ENCODE measurements around the gene PDE7B.

The PDE7B gene

DNA sequence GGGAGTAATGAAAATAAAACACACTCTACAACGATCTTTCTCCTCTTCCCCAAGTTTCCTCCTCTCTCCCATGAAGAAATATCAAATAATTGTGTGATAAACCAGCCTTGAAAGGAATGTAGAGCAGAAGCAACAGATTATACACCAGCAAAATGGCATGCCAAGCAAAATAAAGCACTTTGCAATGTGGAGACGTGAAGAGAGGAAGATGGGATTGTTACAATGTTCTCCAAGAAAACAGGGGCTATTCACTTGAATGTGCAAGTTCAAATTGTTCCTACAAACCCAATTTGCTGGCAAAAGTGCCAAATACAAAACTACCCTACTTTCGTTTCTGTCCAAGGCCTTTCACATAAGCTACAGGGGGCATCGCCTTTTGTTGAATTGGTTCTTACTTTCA, 185.1 kb downstream of the PDE7B start:
- no peak for DNase-seq

DNA sequence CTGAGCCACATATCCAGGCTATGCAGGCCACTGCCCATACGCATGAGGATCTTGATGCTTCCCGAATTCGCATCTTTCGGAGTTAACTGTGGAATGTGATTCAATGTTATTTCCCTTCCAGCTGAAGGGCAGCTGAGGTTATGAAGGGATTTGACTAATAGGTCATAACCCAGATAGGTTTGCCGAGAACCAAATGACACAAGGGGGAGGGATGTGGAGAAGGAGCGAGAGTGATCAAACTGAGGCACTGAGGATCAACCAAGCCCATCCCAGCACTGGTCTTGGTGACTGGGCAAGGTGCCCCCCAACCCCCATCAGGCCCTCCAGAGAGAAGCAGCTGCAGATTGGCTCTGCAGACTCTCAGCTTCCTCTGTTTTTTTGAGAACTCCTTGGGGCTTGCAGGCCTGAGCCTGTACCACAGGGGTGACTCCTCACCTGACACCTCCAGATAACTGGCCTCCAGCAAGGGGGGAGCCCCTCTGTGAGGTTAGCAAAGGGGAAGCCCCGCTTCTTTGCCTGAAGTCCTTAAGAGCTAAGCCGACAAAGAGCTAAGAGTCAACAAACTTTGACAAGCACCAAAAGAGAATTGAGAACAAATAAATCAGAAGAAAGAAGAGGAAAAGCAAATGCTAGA, 185.9 kb downstream of the PDE7B start:
- DNase-seq = peak; percentile 55

DNA sequence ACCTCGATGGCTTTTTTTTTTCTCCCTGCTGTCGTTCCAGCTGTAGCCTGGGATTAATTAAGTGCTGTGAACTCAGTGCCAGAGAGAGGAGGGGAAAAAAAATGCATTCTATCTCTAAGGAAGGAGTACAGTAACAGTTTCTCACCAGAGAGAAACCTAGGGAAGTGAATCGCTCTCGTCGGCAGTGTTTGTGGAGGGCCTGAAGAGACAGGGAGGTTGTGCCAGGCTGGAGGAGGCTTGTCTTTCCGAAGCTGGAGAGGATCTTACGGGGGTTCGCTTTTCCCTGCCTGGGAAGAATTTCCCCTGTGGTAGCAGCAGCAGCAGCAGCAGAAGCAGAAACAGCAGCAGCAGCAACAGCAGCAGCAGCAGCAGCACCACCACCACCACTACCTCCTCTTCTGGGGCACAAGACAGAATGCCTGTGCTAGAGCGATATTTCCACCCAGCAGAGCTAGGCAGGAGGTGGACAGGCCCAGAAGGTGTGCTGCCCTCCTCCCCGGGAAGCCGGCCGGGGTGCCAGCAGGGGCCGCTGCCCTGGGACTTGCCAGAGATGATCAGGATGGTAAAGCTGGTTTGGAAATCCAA, 186.5 kb downstream of the PDE7B start:
- DNase-seq = no peak

DNA sequence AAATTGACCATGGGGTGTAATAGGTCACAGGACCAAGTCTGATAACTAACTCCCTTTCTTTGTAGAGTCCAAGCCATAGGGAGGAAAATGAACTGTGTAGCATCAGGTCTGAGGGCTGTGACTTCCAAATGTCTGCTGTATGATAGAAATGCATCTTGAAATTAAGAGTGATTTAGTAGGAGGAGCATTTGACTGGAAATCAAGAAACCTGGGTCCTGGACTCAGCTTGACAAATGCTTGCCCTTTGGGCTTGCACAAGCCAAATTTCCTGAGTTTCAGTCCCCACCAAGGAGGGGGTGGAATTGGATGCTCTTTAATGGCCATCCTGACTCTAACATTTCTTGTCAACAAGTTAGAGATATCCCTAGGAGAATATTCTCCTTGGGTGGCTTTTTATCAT, 187.0 kb downstream of the PDE7B start:
- DNase-seq = no peak

DNA sequence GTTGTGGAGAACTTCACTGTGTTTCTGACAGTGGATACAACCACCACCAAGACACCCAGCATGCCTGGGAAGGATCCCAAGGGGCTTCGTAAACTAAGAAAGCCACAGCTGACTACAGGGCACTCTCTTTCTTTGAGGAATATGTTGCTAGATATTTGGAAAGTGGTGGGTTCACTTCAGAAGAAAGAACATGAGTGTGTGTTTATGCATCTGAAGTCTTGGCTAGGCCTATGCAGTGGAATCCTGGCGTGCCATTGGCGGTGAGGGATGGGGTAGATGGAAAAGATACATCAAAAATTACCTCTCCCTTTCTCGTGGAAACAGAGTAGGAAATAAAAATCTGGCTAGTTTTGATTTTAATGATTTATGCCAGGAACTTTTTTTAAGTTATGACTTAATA, 187.7 kb downstream of the PDE7B start:
- no peak for DNase-seq

DNA sequence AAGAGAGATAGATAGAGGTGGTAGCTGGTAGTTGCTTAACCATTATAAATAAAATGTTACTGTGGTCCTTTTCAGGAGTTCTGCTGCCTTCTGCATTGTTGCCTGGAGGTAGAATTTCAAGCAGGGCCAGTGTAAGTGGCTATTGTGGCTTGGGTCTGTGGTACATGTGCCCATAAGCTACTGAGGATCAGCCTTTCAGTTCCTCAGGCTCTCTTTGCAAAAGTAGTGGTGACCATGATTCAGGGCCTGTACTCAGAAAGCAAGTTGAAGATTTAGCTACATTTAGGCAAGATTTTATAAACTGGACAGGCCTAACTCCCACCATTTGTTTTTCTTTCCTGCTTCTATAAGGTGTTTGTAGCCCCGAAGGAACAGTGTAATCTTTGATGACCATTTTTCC, 199.0 kb downstream of the PDE7B start:
- DNase-seq = no peak

DNA sequence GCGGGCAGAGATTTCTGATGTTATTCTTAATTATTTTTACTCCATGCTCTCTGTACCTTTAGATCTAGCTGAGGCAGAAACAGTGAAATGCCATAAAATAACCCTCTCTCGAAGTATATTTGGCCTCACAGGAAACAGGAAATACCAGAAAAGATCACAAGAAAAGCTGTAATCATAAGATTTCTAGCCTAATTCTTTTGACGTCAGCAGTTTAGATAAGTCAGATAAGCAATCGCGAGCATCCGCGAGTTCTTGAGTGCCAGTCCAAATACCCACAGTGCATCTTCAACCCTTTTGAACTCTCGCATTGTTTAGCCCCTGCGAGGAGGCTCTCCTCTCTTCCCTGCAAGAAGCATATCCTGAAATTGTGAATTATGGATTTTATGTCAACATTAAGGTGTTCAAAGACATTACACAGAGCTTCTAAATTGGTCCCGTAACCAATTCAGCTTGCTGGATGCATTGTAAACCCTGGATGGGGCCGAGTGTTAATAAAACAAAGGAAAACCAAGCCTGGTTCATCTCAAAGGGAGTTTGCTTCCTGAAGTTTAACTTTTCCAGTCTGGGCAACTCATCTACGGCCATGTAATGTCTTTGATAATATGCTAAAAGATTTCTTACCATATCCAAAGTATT, 199.8 kb downstream of the PDE7B start:
- DNase-seq = no peak

DNA sequence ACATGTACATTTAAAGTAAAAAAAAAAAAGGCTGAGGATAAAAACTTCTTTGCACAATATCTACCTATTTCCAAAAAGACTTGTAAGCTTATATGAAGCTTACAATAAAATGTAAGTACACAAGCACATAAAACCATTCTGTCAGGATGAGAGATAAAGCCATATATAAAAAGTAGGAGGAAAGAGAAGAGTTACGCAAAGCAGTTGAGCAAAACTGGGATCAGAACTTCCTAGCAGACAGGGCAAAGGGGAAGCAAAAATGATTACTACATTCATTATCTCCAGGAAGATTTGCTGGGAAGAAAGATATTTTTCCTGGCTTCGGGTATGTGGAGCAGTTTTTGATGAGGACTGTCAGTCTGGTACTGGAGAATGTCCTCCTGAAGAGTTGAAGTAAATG, 200.5 kb downstream of the PDE7B start:
- DNase-seq = no peak

DNA sequence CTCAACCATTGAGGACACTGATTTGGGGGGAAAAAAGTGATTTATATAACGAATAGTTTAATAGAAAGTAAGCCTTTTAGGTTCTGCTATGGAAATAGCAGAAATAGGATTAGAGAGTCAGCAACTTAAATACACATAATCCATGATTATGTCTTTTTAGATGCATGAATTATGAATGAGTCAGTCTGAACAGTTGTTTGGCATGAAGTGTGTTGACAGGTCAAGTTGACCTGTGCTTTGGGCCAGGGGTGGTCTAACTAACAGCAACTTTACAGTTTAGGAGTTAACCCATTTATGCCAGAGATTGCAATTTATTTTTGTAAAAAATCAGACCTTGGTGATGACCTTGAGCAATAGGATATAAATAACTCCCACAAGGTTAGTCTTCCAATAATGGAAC, 207.4 kb downstream of the PDE7B start:
- DNase-seq = no peak

DNA sequence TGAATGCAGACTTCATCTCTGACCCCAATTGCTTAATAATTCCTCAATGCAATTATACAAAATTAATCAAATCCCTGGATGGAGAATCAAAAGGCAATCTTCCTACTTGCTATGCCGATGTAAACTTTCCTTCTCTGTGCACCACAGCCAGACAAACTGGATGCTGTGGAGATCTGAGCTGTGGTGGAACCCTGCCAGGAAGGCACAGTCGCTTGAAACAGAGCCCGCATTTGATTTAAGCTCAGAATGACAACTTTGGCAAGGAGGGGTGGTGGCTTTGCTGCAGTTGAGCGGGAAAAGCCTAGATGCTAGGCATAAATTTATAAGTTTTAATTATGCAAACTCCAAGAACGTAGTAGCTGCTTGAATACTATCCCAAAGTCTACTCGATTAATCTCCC, 207.8 kb downstream of the PDE7B start:
- DNase-seq = no peak

DNA sequence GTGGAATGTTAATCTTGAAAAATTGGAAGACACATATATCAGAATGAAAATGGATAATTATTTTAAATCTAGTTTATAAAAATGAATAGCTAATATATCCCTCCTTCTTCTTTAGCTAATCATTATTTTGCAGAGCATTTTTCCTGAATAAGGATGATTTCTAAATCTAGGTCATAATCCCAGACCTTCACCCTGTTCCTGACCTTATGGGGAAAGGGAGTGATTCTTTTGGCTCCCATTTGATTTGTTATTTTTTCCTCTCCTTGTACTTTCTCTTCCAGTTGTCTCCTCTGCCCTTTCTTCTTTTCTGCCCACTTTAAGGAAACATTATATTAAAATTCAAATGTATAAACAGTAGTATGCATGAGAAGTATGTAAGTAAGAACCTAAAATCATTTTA, 208.6 kb downstream of the PDE7B start:
- no peak for DNase-seq

DNA sequence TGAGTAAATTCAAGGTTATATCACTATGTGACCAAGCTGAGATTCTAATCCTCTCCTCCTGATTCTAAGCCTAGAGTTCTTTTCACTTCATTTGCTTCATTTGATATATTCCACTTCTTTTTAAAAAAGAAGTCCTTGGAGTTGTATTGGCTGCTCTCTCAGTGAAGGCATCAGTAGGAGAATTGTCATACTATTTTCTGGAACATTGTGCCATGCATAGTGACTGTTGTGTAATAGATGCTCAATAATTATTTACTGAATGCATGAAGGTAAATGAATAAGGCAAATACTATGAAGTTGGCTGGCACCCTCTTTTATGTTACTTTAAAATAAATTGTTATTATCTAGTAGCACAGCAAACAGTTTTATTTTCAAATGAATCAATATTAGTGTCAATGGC, 209.3 kb downstream of the PDE7B start:
- DNase-seq = no peak

DNA sequence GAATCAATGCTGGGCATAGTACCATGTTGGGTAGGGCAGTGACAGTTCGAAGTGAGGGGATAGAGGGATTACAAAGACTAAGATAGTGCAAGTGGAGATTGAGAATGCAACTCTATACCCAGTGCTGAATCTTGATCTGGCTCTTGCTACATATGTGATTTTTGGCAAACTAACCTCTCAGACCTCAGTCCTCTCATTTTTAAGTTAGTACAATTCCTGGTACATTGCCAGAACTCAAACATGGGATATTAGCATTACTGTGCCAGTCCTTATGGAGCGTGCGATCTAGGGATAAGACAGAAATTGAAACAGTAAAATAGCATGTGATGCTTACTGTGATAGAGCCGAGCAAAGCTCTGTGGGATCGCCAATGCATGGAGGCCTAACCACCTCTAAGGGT, 210.2 kb downstream of the PDE7B start:
- DNase-seq = no peak

DNA sequence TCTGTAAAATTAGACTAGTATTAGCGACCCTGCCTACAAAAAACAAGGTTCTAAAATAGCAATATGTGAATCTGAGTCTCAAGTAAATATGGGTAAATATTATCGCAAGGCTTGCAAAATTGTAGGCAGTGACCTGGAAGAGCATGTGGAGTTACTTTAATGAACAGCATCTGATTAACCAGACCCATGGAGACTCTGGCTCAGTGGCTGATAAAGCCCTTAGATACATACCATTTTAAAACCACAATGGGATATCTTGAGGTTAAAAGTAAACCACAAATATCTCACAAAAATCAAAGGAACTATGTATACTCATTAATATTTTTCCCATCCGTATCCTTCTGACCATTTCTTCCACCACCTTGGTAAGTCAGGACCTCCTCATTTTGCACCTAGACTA, 211.6 kb downstream of the PDE7B start:
- DNase-seq = no peak

DNA sequence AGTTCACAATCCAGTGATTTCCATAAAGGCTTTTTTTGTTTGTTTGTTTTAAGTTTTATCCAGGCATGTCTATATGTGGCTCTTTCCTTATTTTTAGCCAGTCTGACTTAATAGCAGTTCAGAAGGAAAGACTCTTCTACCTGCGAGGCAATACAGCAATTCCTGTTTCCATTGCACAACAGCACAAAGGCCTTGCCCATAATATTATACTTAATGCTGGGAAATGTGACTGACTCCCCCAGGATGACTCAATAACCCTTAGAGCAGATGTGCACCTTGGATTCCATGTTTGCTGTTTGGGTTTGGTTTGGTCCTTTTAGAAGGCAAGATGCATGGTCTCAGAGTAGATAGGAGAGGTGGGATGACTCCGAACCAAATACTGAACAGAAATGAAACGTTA, 214.5 kb downstream of the PDE7B start:
- no peak for DNase-seq

DNA sequence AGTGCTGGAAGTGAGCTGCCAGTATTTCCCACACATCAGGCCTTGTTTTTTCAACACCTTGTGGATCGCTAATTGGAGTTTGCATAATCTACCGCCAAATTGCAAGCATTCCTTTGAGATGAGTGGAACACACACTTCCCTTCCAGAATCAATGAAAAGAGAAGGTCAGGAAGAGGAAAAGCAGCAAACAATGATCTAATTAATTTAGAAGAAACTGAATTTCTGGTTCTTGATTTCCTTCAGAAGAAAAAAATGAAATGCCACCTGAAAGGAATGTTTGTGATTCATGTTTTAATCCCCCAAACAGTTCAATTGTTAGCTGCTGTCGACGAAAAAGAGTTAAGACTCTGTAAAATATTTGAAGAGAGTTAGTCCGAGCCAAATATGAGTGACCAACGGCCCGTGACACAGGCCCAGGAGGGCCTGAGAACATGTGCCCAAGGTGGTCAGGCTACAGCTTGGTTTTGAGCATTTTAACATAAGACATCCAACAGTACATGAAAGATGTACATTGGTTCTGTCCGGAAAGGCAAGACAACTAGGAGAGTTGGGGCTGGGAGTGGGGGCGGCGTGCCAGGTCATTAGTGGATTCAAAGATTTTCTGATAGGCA, 216.3 kb downstream of the PDE7B start:
- no peak for DNase-seq

DNA sequence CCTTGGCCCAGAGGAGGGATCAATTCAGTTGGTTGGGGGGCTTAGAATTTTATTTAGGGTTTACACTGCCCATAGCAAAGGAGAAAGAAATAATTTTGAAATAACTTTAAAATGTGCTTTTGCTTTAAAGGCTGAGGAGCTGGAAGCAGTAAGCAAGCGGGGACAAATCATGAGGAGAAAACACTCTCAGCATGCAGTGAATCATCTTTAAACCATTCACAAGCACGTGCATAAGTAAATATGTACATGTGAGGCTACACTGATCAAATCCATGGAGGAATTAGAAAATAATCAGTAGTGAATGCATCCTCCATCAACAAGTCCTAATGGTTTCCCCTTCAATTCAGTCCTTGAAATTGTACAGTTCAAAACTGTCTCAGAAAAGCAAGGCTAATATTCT, 217.6 kb downstream of the PDE7B start:
- no peak for DNase-seq

DNA sequence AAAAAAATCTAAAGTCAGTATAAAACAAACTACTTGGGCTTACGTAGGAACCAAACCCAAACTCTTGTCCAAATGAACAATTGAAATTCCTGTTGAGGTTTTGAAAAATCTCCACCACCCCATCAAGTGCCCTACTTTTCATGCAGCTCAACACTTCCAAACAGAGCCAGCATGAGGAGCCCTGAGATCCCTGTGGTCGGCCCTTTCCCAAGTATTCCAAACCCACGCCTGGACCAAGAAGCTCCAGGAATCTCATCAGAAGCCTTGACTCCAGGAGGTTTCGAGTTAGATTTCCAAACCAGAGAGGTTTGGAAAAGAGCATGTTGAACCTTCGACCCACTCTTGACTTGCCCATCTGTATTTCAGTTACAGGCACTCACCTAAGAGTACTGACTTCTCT, 219.3 kb downstream of the PDE7B start:
- no peak for DNase-seq

DNA sequence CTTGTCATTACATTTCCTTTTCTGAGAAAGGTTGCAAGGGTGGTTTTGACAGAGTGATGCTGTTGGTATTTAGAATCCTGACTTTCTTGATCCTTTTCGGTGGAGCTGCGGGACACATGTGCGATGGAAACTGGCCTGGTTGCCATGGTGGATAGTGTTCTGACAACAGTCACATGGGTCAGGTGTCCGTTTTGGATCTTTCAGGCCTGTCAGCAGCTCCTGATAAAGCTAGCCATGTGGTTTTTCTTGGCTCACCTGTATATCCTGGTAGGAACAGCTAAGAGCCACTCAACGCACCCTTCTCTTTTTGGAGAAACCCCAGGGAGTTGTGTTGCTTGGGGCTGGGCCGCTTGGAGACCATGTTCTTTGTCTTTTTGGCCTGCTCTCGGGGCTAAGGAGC, 221.2 kb downstream of the PDE7B start:
- DNase-seq = no peak

DNA sequence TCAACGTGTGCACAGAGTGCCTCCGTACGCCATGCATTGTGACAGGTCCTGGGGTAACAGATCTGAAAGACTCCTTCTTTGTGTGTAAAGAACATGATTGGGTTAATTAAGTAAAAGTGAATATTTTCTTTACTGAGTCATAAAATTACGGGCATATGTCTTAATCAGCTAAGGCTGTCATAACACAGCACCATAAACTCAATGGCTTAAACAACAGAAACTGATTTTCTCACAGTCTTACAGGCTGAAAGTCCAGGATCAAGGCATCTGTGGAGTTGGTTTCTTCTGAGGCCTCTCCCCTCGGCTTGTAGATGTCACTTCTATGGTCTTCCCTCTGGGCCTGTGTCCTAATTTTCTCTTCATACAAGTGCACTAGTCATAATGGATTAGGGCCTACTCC, 221.7 kb downstream of the PDE7B start:
- DNase-seq = no peak

DNA sequence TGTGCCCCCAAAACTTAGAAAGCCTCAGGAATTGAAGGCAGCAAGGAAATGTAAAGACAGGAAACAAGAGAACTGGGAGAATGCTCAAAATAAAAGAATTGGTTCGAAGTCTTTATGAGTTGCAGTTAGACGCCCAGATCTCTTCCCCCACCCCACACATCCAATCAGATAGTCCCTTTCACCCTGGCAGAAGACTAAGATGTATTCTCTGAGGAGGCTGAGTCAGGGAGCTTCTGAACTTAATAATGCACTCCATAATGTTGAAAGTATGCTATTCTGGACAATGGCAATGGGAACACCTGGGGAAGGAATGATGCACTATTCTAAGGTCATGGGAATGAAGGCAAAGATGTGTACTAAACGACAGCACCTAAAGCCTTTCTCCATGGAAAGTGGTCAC, 225.0 kb downstream of the PDE7B start:
- no peak for DNase-seq

DNA sequence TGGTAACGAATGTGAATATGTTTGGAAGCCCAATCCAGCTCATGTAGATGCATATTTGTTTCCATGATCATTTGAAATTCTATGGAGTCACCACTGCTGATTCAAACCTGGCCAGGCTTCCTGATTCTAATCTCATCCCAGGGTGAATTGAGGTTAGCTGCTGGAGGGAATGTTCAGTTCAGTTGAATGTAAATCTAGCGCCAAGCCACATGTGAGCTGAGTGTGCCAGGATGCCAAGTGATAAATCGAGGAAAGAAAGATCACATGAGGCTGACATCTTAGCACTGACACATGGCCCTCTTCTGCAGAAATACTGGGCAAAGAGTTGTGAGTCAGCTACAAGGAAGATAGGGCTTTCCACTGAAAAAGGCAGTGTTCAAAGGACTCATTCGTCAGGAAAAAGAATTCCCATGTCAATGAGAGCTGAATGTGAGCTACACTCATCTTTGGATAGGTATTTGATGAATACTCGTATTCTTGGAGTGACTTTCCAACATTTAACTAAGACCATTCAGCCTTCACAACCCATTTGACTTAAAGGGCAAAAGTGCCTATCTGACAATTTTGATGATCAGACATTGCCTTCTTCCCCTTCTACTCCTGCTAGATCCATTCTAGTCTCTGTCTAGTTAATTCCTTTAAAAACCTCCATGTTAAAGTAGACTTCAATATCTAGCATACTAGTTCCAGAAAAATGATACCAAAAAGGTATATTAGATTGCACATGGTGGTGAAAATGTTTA, 226.5 kb downstream of the PDE7B start:
- no peak for DNase-seq

DNA sequence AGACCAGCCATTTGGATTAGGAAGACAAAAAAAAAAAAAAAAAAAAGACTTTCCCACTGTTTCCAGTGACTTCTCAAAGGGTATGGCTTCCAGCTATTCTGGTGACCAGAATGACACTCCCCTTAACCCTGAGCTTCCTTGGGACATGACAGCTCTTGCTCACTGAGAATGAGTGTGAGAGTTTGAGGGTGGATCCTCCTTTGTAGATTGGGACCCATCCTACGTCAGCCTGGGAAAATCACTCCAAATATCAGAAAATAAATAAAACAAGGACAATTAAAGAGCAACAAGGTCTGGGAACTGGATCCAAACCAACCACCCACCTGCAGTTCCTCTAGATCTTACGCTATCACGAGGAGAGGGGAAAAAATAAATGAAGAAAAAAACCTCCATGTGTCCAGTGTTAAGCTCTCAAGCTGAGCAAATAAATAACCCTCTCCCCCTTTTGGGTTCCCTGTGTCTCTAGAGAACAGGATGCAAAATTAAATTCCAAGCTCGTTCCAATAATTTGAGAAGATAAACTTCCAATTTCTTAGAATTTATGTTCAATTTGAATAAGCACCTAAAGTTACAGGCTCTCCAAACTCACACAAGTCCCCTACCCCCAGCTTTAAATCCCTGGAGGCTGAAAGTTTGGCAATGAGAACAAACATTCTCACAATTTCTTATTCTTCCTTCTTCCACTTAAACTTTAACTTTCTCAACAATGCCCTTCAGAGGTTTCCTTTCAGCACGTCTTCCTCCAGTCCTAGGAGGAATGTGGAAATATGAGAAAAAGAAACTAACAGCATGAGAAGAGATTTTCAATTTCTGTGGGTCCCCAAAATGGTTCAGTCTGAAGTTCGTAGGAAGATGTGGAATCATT, 228.4 kb downstream of the PDE7B start:
- DNase-seq = no peak

Measured in activated CD8-positive, alpha-beta memory T cell treated with anti-CD3 and anti-CD28 coated beads, Interleukin-2, amount 50 U/mL, for 48 hours (primary cell).